SK-N-SH (cell line): ENCODE data around the gene DSCAM. TPM values are rescaled to one million over a fixed set of nuclear protein-coding genes. Genes with fewer than 3 reads are reported as not detected.

Experiments used
- CTCF ChIA-PET: fragments of 300-600, 350-600 bp; formaldehyde crosslinking; extraction: SDS; loops from one replicate; lab custom pipeline; 2021; lab: Yijun Ruan, JAX
- POLR2A ChIA-PET: fragments of 350-600 bp; sonication (Branson Sonifier 250); formaldehyde crosslinking; extraction: SDS; loops from one replicate; lab custom pipeline; 2020; ENCODE audit warnings: antibody characterized with exemption, inconsistent platforms; lab: Yijun Ruan, JAX
- DNase-seq: peaks from one replicate; pipeline ENCODE4 v3.0.0; 2012
- H2AFZ ChIP-seq: fragments of 200-600 bp; sonication (generic); 2 replicates; pipeline ENCODE4 v1.8.1; 2016; ENCODE audit warnings: antibody characterized with exemption, mild to moderate bottlenecking, low read depth
- H3F3A ChIP-seq: fragments of 200-600 bp; sonication (generic); replicated peaks from 2 replicates; pipeline ENCODE3; 2016; ENCODE audit warnings: antibody characterized with exemption, mild to moderate bottlenecking; ENCODE audit not compliant: insufficient read depth
- H3K27ac ChIP-seq, 2 experiments: fragments of 200-500 bp in 1 of 2; fragments of 200-600 bp in 1 of 2; sonication (Bioruptor generic) in 1 of 2; sonication (generic), shearing (Covaris generic) in 1 of 2; 2 replicates each; pipeline versions ENCODE4 v1.5.1 to v1.6.1; 2014 to 2016; ENCODE audit warnings: low read depth in 2 of 2, inconsistent platforms in 1 of 2, low read length in 1 of 2, mild to moderate bottlenecking in 1 of 2, mixed read lengths in 1 of 2
- H3K27me3 ChIP-seq: fragments of 200-600 bp; sonication (generic), shearing (Covaris generic); 2 replicates; pipeline ENCODE4 v1.6.1; 2016; ENCODE audit warnings: mixed run types; ENCODE audit not compliant: insufficient read depth
- H3K36me3 ChIP-seq, 2 experiments: fragments of 200-500 bp in 1 of 2; fragments of 200-600 bp in 1 of 2; sonication (Bioruptor generic) in 1 of 2; sonication (generic) in 1 of 2; replicated peaks in 1 of 2; 2 replicates each; pipeline versions ENCODE3 to v1.5.1; 2014 to 2016; ENCODE audit warnings: low read length in 1 of 2, mild to moderate bottlenecking in 1 of 2; ENCODE audit not compliant: insufficient read depth in 2 of 2, control insufficient read depth in 1 of 2
- H3K4me1 ChIP-seq, 2 experiments: fragments of 200-500 bp in 1 of 2; fragments of 200-600 bp in 1 of 2; sonication (Bioruptor generic) in 1 of 2; sonication (generic), shearing (Covaris generic) in 1 of 2; 2 replicates each; pipeline versions ENCODE4 v1.5.1 to v1.6.1; 2014 to 2016; ENCODE audit warnings: low read depth in 1 of 2, low read length in 1 of 2, mixed run types in 1 of 2; ENCODE audit not compliant: insufficient read depth in 2 of 2, control insufficient read depth in 1 of 2
- H3K4me2 ChIP-seq: fragments of 200-600 bp; sonication (generic), shearing (Covaris generic); 2 replicates; pipeline ENCODE4 v1.6.1; 2017; ENCODE audit warnings: mixed run types
- H3K4me3 ChIP-seq, 2 experiments: fragments of 200-500 bp in 1 of 2; fragments of 200-600 bp in 1 of 2; sonication (Bioruptor generic) in 1 of 2; sonication (generic), shearing (Covaris generic) in 1 of 2; 2 replicates each; pipeline versions ENCODE4 v1.5.1 to v1.8.1; 2014 to 2016; ENCODE audit warnings: low read depth in 2 of 2, inconsistent platforms in 1 of 2, low read length in 1 of 2, mild to moderate bottlenecking in 1 of 2, mixed read lengths in 1 of 2, moderate library complexity in 1 of 2
- H3K79me2 ChIP-seq: fragments of 200-600 bp; sonication (generic); 2 replicates; pipeline ENCODE4 v1.8.1; 2017; ENCODE audit warnings: mild to moderate bottlenecking; ENCODE audit not compliant: insufficient read depth
- H3K9ac ChIP-seq: fragments of 200-600 bp; sonication (generic); 2 replicates; pipeline ENCODE4 v1.6.1; 2017; ENCODE audit warnings: mixed run types
- H3K9me2 ChIP-seq: fragments of 200-600 bp; sonication (generic); 2 replicates; pipeline ENCODE4 v1.6.1; 2017; ENCODE audit warnings: mixed run types
- H3K9me3 ChIP-seq: fragments of 200-600 bp; sonication (generic); 2 replicates; pipeline ENCODE4 v1.6.1; 2017; ENCODE audit warnings: mixed run types, mild to moderate bottlenecking, moderate library complexity
- H4K20me1 ChIP-seq: fragments of 200-600 bp; sonication (generic); 2 replicates; pipeline ENCODE4 v1.6.1; 2017; ENCODE audit warnings: mild to moderate bottlenecking, mixed run types; ENCODE audit not compliant: insufficient read depth
- CHD2 ChIP-seq: fragments of 150-350 bp; IDR thresholded peaks from 2 replicates; pipeline ENCODE4 v1.6.1; 2018; ENCODE audit warnings: low read length; ENCODE audit not compliant: partially characterized antibody
- ELF1 ChIP-seq: IDR thresholded peaks from 2 replicates; pipeline ENCODE4 v1.4.0; 2012
- EP300 ChIP-seq, 2 experiments: IDR thresholded peaks; 2 replicates each; pipeline versions ENCODE4 v1.4.0 to v1.6.1; 2012; ENCODE audit warnings: borderline replicate concordance in 1 of 2, low read depth in 1 of 2, low read length in 1 of 2
- FOSL2 ChIP-seq: IDR thresholded peaks from 2 replicates; pipeline ENCODE4 v1.4.0; 2012; ENCODE audit warnings: low read depth, mild to moderate bottlenecking, moderate library complexity, borderline replicate concordance
- FOXJ3 ChIP-seq: sonication (generic); formaldehyde crosslinking; IDR thresholded peaks from 2 replicates; pipeline ENCODE4 v1.5.1; 2020; ENCODE audit warnings: mild to moderate bottlenecking, missing genetic modification reagents
- GABPA ChIP-seq: IDR thresholded peaks from 2 replicates; pipeline ENCODE4 v1.4.0; 2012; ENCODE audit warnings: low read depth, mild to moderate bottlenecking
- GATA2 ChIP-seq: sonication (generic); formaldehyde crosslinking; IDR thresholded peaks from 2 replicates; pipeline ENCODE4 v1.5.0; 2020; ENCODE audit warnings: mild to moderate bottlenecking, missing genetic modification reagents
- JUND ChIP-seq: IDR thresholded peaks from 2 replicates; pipeline ENCODE4 v1.4.0; 2012
- MEF2A ChIP-seq: IDR thresholded peaks from 2 replicates; pipeline ENCODE4 v1.4.0; 2012; ENCODE audit warnings: low read depth, borderline replicate concordance
- MXI1 ChIP-seq: IDR thresholded peaks from 2 replicates; pipeline ENCODE4 v1.6.1; 2012; ENCODE audit warnings: mild to moderate bottlenecking, low read depth, low read length, improper control_type of control experiment
- NRF1 ChIP-seq: IDR thresholded peaks from 2 replicates; pipeline ENCODE4 v1.6.1; 2012; ENCODE audit warnings: low read depth, mild to moderate bottlenecking, low read length
- RAD21 ChIP-seq: IDR thresholded peaks from 2 replicates; pipeline ENCODE4 v1.6.1; 2012; ENCODE audit warnings: mild to moderate bottlenecking, low read length
- RCOR1 ChIP-seq: fragments of 150-350 bp; IDR thresholded peaks from 2 replicates; pipeline ENCODE4 v1.6.1; 2017; ENCODE audit warnings: antibody characterized with exemption, low read length
- RXRA ChIP-seq: IDR thresholded peaks from 2 replicates; pipeline ENCODE4 v1.4.0; 2012; ENCODE audit warnings: low read depth, mild to moderate bottlenecking, borderline replicate concordance
- TAF1 ChIP-seq: IDR thresholded peaks from 2 replicates; pipeline ENCODE4 v1.6.1; 2012; ENCODE audit warnings: low read depth, mild to moderate bottlenecking, low read length, moderate library complexity, borderline replicate concordance
- TEAD4 ChIP-seq: IDR thresholded peaks from 2 replicates; pipeline ENCODE4 v1.4.0; 2012; ENCODE audit warnings: mild to moderate bottlenecking, borderline replicate concordance; ENCODE audit not compliant: insufficient read depth
- USF1 ChIP-seq: IDR thresholded peaks from 2 replicates; pipeline ENCODE4 v1.4.0; 2012; ENCODE audit warnings: low read depth, borderline replicate concordance
- YY1 ChIP-seq: IDR thresholded peaks from 2 replicates; pipeline ENCODE4 v1.4.0; 2012; ENCODE audit warnings: low read depth, mild to moderate bottlenecking
- WGBS: methylation state at CpG from one replicate; pipeline ENCODE4 v1.1.6; 2017; ENCODE audit warnings: low lambda C conversion rate; 5-methylcytosine and 5-hydroxymethylcytosine counted together
- polyA plus RNA-seq, 3 experiments: library from polyadenylated mRNA; depleted of rRNA; stranded (reverse); fragments of >200 nt; gene quantifications; 2 replicates each; pipeline ENCODE4 v1.2.3, GENCODE V29; 2012
- TF ChIP-seq, protein P1 (sequence below): fragments of 150-350 bp; IDR thresholded peaks from 2 replicates; pipeline ENCODE4 v1.6.1; 2017; ENCODE audit warnings: antibody characterized with exemption, low read length, low read depth, borderline replicate concordance
- TF ChIP-seq, protein P2 (sequence below): fragments of 150-350 bp; IDR thresholded peaks from 2 replicates; pipeline ENCODE4 v1.6.1; 2016; ENCODE audit warnings: mild to moderate bottlenecking, low read depth, low read length
- TF ChIP-seq, protein P3 (sequence below): IDR thresholded peaks from 2 replicates; pipeline ENCODE4 v1.4.0; 2012; ENCODE audit warnings: low read depth
- TF ChIP-seq, protein P4 (sequence below): IDR thresholded peaks from 2 replicates; pipeline ENCODE4 v1.4.0; 2012; ENCODE audit warnings: low read depth, borderline replicate concordance

The DSCAM gene
- polyA plus RNA-seq, 1 of the 3 experiments (the other 2 are of a cell fraction) = not detected

- H2AFZ ChIP-seq = no peak overlapping the region
- TF ChIP-seq, protein P1, sequence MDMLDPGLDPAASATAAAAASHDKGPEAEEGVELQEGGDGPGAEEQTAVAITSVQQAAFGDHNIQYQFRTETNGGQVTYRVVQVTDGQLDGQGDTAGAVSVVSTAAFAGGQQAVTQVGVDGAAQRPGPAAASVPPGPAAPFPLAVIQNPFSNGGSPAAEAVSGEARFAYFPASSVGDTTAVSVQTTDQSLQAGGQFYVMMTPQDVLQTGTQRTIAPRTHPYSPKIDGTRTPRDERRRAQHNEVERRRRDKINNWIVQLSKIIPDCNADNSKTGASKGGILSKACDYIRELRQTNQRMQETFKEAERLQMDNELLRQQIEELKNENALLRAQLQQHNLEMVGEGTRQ = no peak
- TF ChIP-seq RXRA = no peak
- no peak for TF ChIP-seq CHD2
- TF ChIP-seq MXI1 = no peak
- TF ChIP-seq, protein P2, sequence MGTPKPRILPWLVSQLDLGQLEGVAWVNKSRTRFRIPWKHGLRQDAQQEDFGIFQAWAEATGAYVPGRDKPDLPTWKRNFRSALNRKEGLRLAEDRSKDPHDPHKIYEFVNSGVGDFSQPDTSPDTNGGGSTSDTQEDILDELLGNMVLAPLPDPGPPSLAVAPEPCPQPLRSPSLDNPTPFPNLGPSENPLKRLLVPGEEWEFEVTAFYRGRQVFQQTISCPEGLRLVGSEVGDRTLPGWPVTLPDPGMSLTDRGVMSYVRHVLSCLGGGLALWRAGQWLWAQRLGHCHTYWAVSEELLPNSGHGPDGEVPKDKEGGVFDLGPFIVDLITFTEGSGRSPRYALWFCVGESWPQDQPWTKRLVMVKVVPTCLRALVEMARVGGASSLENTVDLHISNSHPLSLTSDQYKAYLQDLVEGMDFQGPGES = no peak
- TF ChIP-seq TAF1 = no peak
- TF ChIP-seq GABPA = no peak
- TF ChIP-seq, protein P3, sequence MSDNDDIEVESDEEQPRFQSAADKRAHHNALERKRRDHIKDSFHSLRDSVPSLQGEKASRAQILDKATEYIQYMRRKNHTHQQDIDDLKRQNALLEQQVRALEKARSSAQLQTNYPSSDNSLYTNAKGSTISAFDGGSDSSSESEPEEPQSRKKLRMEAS = no peak
- no peak for TF ChIP-seq ELF1
- TF ChIP-seq YY1 = no peak
- H3K9me2 ChIP-seq = no peaks in the 10 kb centered on the region
- DNase-seq = no peak
- H3K27ac ChIP-seq = no peak overlapping the region
- peaks cover under 1% of the 10 kb centered on the region; the same call in 1 of the 2 replicates for H3K9me3 ChIP-seq
- H3K27me3 ChIP-seq = no peaks in the 10 kb centered on the region
- H3F3A ChIP-seq = no peaks in the 10 kb centered on the region
- ChIA-PET CTCF (no interaction called here), POLR2A (no interaction called here)
- WGBS = 29% methylated on average over 12 of the region's 12 CpGs
- no peak overlapping the region for H3K4me2 ChIP-seq
- no peaks in the 10 kb centered on the region for H3K79me2 ChIP-seq
- H4K20me1 ChIP-seq = no peaks in the 10 kb centered on the region
- H3K9ac ChIP-seq = no peak overlapping the region
- no peak overlapping the region for H3K4me3 ChIP-seq
- peaks cover 0 to 19% of the 10 kb centered on the region in 2 experiments; a peak in 2 of 4 replicates for H3K4me1 ChIP-seq
- no peaks in the 10 kb centered on the region for H3K36me3 ChIP-seq
Observed at GRCh38 chr21:40276001-40276400, 571.0 kb downstream of the DSCAM start.

GRCh38 chr21:40272037-40272436 lies 574.9 kb downstream of the DSCAM start:
- Histone ChIP-seq H3K4me3 (no peak overlapping the region), H4K20me1 (no peaks in the 10 kb centered on the region), H3K4me1 (peaks cover 0 to 22% of the 10 kb centered on the region in 2 experiments; a peak in 2 of 4 replicates), H3K4me2 (no peak overlapping the region), H3K27me3 (no peaks in the 10 kb centered on the region), H3K36me3 (no peaks in the 10 kb centered on the region), H2AFZ (no peak overlapping the region), H3K9me3 (no peaks in the 10 kb centered on the region; the same call in 1 of the 2 replicates), H3K79me2 (no peaks in the 10 kb centered on the region), H3K27ac (peak overlapping the region in 1 of 2 experiments; percentile 93; a peak in 2 of 4 replicates), H3K9ac (no peak overlapping the region), H3K9me2 (no peaks in the 10 kb centered on the region), H3F3A (no peaks in the 10 kb centered on the region)
- ChIA-PET POLR2A (interaction anchor here (0.9 to 1.7 kb wide), 2 partner anchors 18 to 96 kb away, joined by 4 to 12 read pairs; no protein-coding TSS in a partner anchor), CTCF (interaction anchor here (0.7 to 2.9 kb wide), 11 partner anchors 9 to 152 kb away, joined by 3 to 16 read pairs (median 4); no protein-coding TSS in a partner anchor)
- peak; percentile 68 for DNase-seq
- 2% methylated on average over 4 of the region's 4 CpGs for WGBS
- TF ChIP-seq JUND (no peak), RXRA (no peak), NRF1 (no peak), EP300 (IDR thresholded peaks at IDR 0.05; ENCODE audit: borderline replicate concordance in 1 of 2, low read depth in 1 of 2, low read length in 1 of 2) (peak in 1 of 2 experiments; percentile 93; a peak in 2 of 4 replicates), RCOR1 (peak; percentile 82), TEAD4 (no peak), CHD2 (peak; percentile 61), FOSL2 (no peak), GATA2 (peak; percentile 86), GABPA (no peak), MXI1 (peak; percentile 22; the same call in 1 of the 2 replicates), YY1 (no peak), TAF1 (no peak), USF1 (no peak), RAD21 (peak; percentile 22; the same call in 1 of the 2 replicates), FOXJ3 (CRISPR knock-in tag) (peak; percentile 61; the same call in 1 of the 2 replicates), MEF2A (no peak)
- TF ChIP-seq, protein P4, sequence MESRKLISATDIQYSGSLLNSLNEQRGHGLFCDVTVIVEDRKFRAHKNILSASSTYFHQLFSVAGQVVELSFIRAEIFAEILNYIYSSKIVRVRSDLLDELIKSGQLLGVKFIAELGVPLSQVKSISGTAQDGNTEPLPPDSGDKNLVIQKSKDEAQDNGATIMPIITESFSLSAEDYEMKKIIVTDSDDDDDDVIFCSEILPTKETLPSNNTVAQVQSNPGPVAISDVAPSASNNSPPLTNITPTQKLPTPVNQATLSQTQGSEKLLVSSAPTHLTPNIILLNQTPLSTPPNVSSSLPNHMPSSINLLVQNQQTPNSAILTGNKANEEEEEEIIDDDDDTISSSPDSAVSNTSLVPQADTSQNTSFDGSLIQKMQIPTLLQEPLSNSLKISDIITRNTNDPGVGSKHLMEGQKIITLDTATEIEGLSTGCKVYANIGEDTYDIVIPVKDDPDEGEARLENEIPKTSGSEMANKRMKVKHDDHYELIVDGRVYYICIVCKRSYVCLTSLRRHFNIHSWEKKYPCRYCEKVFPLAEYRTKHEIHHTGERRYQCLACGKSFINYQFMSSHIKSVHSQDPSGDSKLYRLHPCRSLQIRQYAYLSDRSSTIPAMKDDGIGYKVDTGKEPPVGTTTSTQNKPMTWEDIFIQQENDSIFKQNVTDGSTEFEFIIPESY = no peak
- TF ChIP-seq, all 33 proteins: peak for 7
